Muscle of leg (tissue), 16 donors: ENCODE results near the gene NDOR1. TPM values are rescaled to one million over a fixed set of nuclear protein-coding genes. Genes with fewer than 3 reads are reported as not detected.
A peak's percentile ranks its signal among the peaks of the same experiment; 100 is the strongest.

ENCODE experiments used
- DNase-seq: peaks from one replicate; pipeline ENCODE4 v3.0.0; 2013
- H3K27ac ChIP-seq: one replicate; pipeline ENCODE4 v1.5.1; 2013; ENCODE audit warnings: mild to moderate bottlenecking, low read length, control low read depth
- H3K27me3 ChIP-seq: one replicate; pipeline ENCODE4 v1.6.1; 2013; ENCODE audit warnings: low read length; ENCODE audit not compliant: control insufficient read depth, insufficient read depth
- H3K36me3 ChIP-seq: one replicate; pipeline ENCODE4 v1.6.1; 2013; ENCODE audit warnings: low read length; ENCODE audit not compliant: control insufficient read depth, insufficient read depth
- H3K4me1 ChIP-seq: one replicate; pipeline ENCODE4 v1.6.1; 2013; ENCODE audit warnings: low read length; ENCODE audit not compliant: control insufficient read depth, insufficient read depth
- H3K4me3 ChIP-seq: one replicate; pipeline ENCODE4 v1.5.1; 2013; ENCODE audit warnings: low read length, control low read depth
- H3K9me3 ChIP-seq: replicated peaks from 2 replicates; pipeline ENCODE4 v1.6.1; 2013; ENCODE audit warnings: low read depth, low read length; ENCODE audit not compliant: control insufficient read depth
- WGBS: methylation state at CpG from one replicate; pipeline ENCODE4 v1.1.5; 2013; ENCODE audit warnings: missing lambda C conversion rate; ENCODE audit not compliant: insufficient coverage; 5-methylcytosine and 5-hydroxymethylcytosine counted together
- long read RNA-seq, 11 donors: transcript quantifications; one replicate each; lab custom pipeline, GENCODE V29; 2026
- polyA plus RNA-seq, 8 donors: library from polyadenylated mRNA; unstranded; fragments of 120-200 nt; gene quantifications; one replicate each; pipeline versions ENCODE4 v1.2.1 to v1.2.3, GENCODE V29; 2013; ENCODE audit warnings: inconsistent platforms in 1 of 8, low replicate concordance in 1 of 8; ENCODE audit not compliant: insufficient read length in 8 of 8, insufficient read depth in 1 of 8
- total RNA-seq: library from RNA; stranded (reverse); fragments of 120-200 nt; gene quantifications from one replicate; pipeline ENCODE4 v1.2.4, GENCODE V29; 2013

The NDOR1 gene
- total RNA-seq (3.1 TPM), polyA plus RNA-seq (10 to 100 TPM in 1 of 8 donors, 1 to 10 TPM in 7; 5.8 to 10.8 (median 8.2) TPM)
- long read RNA-seq, donor 1 = 0 reads
- long read RNA-seq, donor 2 = 0 reads
- long read RNA-seq, donor 3 = 0 reads
- long read RNA-seq, donor 4, partial matches to known transcripts = 0 of 1 reads
- long read RNA-seq, donor 4, other reads (novel, unspliced or antisense) = 0 of 1 reads
- long read RNA-seq, donor 5, partial matches to known transcripts = 0 of 1 reads
- long read RNA-seq, donor 5, other reads (novel, unspliced or antisense) = 0 of 1 reads
- long read RNA-seq, donor 6, partial matches to known transcripts = 0 of 2 reads
- long read RNA-seq, donor 6, other reads (novel, unspliced or antisense) = 0 of 2 reads
- long read RNA-seq, donor 7 = 0 reads
- long read RNA-seq, donor 8 = 0 reads
- long read RNA-seq, donor 9, partial matches to known transcripts = 0 of 2 reads
- long read RNA-seq, donor 9, other reads (novel, unspliced or antisense) = 0 of 2 reads
- long read RNA-seq, donor 10, partial matches to known transcripts = 0 of 1 reads
- long read RNA-seq, donor 10, other reads (novel, unspliced or antisense) = 0 of 1 reads
- long read RNA-seq, donor 11, partial matches to known transcripts = 0 of 1 reads
- long read RNA-seq, donor 11, other reads (novel, unspliced or antisense) = 0 of 1 reads

- peak; percentile 95 for DNase-seq
- H3K27me3 ChIP-seq = no peaks in the 10 kb centered on the region
- H3K4me1 ChIP-seq = peaks cover 40% of the 10 kb centered on the region
- peaks cover 14% of the 10 kb centered on the region for H3K36me3 ChIP-seq
- H3K9me3 ChIP-seq = no peaks in the 10 kb centered on the region
- peak within 1 kb of the TSS; percentile 29 for H3K27ac ChIP-seq
- peak within 1 kb of the TSS; percentile 94 for H3K4me3 ChIP-seq
- WGBS = under 1% methylated on average over 97 of the region's 98 CpGs
These were observed at the start of gene NDOR1, which contains the start of gene TMEM203 for GRCh38 chr9:137205126-137206069. Gene NDOR1, plus strand, starts transcription at chr9:137205700. Its CDS starts 78 bp downstream, at chr9:137205778. Gene TMEM203, minus strand, starts transcription at chr9:137205648. Its CDS starts 234 bp downstream, at chr9:137205414.

GRCh38 chr9:137156567-137157375, 48.7 kb upstream of the NDOR1 start:
- Histone ChIP-seq H3K4me3 (no peak overlapping the region), H3K9me3 (no peaks in the 10 kb centered on the region), H3K36me3 (no peaks in the 10 kb centered on the region), H3K27me3 (peaks cover 67% of the 10 kb centered on the region), H3K27ac (no peak overlapping the region), H3K4me1 (peaks cover 3% of the 10 kb centered on the region)
- DNase-seq = no peak
- WGBS = 3% methylated on average over 60 of the region's 65 CpGs

- 56% methylated on average over 17 of the region's 19 CpGs for WGBS
- no peak overlapping the region for H3K4me3 ChIP-seq
- H3K9me3 ChIP-seq = no peaks in the 10 kb centered on the region
- H3K36me3 ChIP-seq = no peaks in the 10 kb centered on the region
- no peak overlapping the region for H3K27ac ChIP-seq
- H3K27me3 ChIP-seq = peaks cover 78% of the 10 kb centered on the region
- H3K4me1 ChIP-seq = peaks cover 3% of the 10 kb centered on the region
- no peak for DNase-seq
These were observed 47.7 kb upstream of the NDOR1 start for GRCh38 chr9:137157618-137158415.

- no peaks in the 10 kb centered on the region for H3K36me3 ChIP-seq
- H3K4me3 ChIP-seq = no peak overlapping the region
- no peaks in the 10 kb centered on the region for H3K9me3 ChIP-seq
- peaks cover 5% of the 10 kb centered on the region for H3K4me1 ChIP-seq
- DNase-seq = no peak
- H3K27ac ChIP-seq = no peak overlapping the region
- WGBS = no CpG with 5 or more reads among the region's 4 CpGs
- peaks cover 86% of the 10 kb centered on the region for H3K27me3 ChIP-seq
These were observed 46.9 kb upstream of the NDOR1 start for GRCh38 chr9:137158625-137159024.

- 22% methylated on average over 10 of the region's 14 CpGs for WGBS
- DNase-seq = no peak
- Histone ChIP-seq H3K4me1 (peaks cover 5% of the 10 kb centered on the region), H3K9me3 (no peaks in the 10 kb centered on the region), H3K36me3 (no peaks in the 10 kb centered on the region), H3K4me3 (no peak overlapping the region), H3K27me3 (peaks cover 93% of the 10 kb centered on the region), H3K27ac (no peak overlapping the region)
These were observed 46.1 kb upstream of the NDOR1 start for GRCh38 chr9:137159105-137160053.

- 70% methylated on average over 16 of the region's 17 CpGs for WGBS
- H3K4me1 ChIP-seq = peaks cover 5% of the 10 kb centered on the region
- H3K4me3 ChIP-seq = no peak overlapping the region
- no peak for DNase-seq
- no peaks in the 10 kb centered on the region for H3K9me3 ChIP-seq
- H3K36me3 ChIP-seq = no peaks in the 10 kb centered on the region
- H3K27ac ChIP-seq = no peak overlapping the region
- peaks cover 98% of the 10 kb centered on the region for H3K27me3 ChIP-seq
These were observed 45.5 kb upstream of the NDOR1 start for GRCh38 chr9:137160054-137160425.

GRCh38 chr9:137160716-137161557, 44.6 kb upstream of the NDOR1 start:
- Histone ChIP-seq H3K27me3 (peaks cover 99% of the 10 kb centered on the region), H3K4me3 (no peak overlapping the region), H3K4me1 (peaks cover 5% of the 10 kb centered on the region), H3K9me3 (no peaks in the 10 kb centered on the region), H3K27ac (no peak overlapping the region), H3K36me3 (no peaks in the 10 kb centered on the region)
- 29% methylated on average over 50 of the region's 56 CpGs for WGBS
- no peak for DNase-seq
